Measurements from ENCODE around the gene B4GALNT4.

B4GALNT4 gene

DNA sequence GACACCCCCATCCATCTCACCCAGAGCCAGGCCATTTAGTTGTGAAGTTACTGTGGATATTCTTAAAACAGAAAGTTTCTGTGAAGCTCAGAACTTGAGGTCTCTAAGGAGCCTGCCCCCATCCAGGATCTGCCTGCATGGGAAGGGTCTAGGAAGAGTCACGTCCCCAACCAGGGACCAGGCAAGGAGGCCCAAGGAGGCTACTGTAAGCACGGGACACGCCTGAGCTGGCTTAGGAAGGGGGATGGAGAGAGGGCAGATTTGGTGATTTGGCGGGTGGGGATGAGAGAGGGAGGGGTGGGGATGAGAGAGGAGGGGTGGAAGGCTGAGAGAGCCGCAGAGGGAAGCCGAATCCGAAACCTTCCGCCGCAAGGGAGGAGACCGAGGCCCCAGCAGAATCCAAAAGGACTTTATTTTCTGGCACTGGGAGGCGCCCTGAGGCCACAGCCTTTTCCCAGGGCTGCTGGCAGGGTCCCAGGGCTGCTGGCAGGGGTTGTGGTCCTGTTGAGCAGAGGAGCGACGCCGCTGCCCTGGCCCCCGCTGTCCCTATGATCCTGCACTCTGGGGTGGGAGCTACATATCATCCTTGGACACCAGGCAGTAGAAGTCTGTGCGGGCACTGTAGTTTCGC is 36.1 kb downstream of the B4GALNT4 start:
- TF ChIP-seq, protein P1, sequence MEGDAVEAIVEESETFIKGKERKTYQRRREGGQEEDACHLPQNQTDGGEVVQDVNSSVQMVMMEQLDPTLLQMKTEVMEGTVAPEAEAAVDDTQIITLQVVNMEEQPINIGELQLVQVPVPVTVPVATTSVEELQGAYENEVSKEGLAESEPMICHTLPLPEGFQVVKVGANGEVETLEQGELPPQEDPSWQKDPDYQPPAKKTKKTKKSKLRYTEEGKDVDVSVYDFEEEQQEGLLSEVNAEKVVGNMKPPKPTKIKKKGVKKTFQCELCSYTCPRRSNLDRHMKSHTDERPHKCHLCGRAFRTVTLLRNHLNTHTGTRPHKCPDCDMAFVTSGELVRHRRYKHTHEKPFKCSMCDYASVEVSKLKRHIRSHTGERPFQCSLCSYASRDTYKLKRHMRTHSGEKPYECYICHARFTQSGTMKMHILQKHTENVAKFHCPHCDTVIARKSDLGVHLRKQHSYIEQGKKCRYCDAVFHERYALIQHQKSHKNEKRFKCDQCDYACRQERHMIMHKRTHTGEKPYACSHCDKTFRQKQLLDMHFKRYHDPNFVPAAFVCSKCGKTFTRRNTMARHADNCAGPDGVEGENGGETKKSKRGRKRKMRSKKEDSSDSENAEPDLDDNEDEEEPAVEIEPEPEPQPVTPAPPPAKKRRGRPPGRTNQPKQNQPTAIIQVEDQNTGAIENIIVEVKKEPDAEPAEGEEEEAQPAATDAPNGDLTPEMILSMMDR (IDR thresholded peaks at IDR 0.05): no peak

DNA sequence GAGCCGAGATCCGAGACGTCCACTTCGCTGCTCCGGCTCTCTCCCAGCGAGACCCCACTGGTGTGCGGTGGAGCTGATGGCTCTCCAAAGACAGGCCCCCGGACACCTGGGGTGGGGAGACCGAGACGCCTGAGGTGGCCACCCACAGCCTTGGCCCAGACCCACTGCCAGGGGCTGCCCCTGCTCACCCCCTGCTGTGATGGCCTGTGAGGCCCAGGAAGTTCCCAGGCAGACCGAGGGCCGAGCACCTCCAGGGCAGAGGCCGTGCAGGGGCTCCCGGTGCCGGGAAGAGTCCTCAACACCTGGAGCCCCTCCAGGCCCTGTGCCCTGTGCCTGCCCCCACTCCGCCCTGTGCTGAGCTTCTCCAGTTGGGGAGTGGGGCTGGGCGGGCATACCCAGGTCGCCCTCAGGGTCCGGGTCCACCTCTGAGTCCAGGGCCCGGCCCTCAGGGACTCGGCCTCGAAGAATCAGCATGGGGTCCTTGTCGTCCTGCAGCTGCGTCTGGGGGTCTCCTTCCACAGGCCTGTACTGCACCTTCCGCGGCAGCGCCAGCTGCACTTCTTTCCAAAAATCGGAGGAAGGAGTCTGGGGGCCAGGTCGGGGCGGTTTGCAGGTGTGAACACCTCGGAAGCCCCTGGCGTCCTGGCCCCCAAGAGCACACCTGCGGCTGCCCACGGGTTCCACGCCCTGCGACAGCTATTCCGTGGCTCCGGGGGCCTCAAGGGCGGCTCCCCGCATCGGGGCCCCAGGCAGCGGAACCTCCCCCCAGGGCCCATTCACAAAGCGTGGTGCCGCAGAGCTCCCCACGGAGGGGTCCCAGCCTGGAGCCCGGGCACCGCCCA is 36.9 kb downstream of the B4GALNT4 start:
- TF ChIP-seq, protein P1 (IDR thresholded peaks at IDR 0.05): no peak

DNA sequence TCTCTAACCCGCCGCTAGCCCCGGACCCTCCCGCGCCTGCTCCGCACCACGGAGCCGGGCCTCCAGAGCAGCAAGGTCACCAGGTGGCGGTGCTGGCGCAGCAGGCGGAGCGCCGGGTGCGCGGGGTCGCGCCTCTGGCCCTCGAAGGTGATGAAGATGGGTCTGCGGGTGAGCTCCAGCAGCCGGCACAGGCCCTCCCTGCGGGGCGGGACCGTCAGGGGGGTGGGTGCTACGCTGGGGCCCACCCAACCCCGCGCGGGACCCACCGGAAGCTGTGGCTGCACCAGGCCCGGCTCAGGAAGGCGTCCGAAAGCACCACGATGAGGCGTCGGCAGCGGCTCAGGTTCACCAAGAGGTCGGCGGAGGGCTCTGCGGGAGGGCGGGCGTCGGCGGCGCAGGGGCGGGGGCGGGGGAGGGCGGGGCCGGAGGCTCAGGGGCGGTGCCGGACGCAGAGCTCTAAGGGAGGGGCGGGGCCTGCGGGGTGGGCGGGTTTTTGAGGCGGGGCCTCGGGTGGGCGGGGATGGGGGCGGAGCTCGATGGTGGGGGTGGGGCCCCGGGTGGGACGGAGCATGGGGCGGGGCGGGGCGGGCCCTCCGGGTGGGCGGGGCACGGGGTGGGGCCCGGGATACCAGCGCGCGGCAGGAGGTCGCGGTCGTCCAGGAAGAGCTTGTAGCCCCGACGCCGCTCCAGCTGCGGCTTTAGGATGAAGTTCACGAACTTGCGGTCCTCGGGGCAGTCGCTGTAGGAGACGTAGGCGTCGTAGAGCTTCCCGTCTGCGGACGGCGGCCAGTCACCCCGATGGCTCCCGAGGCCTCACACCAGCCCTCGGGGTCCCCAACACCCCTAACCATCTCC is 37.7 kb downstream of the B4GALNT4 start:
- TF ChIP-seq, protein P1 (IDR thresholded peaks at IDR 0.05): no peak

DNA sequence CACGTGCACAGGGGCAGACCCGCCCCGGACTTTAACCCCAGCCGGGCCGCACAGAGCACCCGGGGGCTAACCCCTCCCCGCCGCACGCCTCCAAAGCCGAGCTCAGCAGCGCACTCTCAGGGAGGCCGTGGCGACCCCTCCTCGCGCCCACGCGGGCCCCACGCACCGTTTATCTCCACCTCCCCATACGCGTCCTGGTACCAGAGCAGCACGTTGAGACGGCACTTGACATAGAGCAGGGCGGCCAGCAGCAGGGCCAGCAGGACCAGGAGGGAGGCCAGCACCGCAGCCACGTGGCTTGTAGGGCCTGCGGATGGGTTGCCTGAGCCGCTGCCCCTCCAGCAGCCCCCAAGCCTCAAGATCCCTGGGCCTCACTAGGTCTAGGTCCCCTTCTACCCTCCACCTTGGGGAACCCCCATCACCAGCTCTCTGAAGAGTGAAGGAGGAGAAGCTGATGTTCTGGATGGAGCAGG is 38.4 kb downstream of the B4GALNT4 start:
- TF ChIP-seq, protein P1 (IDR thresholded peaks at IDR 0.05): no peak

DNA sequence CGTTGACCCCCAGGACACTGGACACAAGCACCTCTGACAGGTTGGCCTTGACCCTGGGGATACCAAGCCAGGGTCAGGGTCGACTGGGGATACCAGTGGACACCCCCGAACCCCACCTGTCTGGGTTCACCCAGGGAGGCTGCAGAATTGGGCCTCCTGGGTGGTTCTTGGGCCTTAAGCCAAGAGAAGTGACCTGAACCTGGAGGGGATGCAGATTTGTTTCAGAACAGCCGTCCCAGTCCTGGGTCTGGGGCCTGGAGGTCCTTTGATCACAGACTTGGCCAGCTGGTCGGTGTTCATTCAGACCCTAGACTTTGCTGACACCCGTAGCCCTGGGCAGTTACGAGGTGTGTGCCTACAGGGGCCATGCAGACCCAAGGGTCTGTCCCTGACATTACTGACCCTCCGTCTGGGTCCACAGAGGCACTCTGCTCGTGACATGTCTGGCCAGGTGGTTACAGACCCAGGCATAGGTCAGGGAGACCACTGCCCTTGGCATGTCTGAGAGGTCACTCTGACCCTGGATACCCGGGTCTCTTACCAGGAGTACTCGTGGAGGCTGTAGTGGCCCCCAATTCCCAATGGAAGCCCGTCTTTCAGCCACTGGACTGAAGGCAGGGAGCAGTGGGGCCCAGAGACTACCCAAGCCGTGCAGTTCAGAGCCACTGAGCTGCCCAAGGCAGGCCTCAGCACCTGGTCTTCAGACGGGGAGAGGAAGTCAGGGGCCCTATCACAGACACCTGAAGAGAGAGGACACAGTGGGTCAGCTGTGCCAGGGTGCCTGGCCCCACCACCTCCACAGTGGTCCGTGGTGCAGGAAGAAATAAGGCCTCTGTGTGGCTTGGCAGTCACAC is 39.1 kb downstream of the B4GALNT4 start:
- TF ChIP-seq, protein P1 (IDR thresholded peaks at IDR 0.05): no peak

DNA sequence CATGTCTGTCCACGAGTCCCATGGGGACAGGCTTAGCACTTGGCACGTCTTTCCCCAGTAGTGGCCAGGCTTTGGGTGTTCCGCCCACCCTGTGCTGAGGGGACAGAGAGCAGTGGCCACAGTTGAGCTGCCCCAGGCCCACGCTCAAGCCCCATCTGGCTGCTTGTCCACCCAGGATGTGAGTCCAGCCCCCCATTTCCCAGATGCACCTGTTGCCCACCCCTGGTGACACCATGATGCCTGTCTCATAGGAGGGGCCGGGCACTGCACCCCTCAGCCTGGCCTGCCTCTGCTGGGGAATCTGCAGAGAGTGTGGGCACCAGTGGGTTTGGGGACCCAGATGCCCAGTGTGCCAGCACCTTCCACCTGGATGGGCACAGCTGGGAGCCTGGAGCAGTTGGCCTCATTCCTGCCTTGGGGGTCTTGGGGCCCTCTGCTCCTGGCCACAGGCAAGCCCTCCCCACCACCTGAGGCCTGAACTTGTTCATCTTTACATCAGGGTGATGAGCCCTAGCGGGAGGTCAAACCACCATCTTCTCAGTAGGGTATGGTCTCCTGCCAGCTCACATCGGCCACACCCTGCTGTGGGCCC is 39.8 kb downstream of the B4GALNT4 start:
- TF ChIP-seq, protein P1 (IDR thresholded peaks at IDR 0.05): no peak
